Activated CD4-positive, alpha-beta T cell treated with anti-CD3 and anti-CD28 coated beads, Interleukin-2, amount 50 U/mL, for 16 hours (primary cell): ENCODE measurements around the gene EYA2.

Experiments used
- DNase-seq: peaks from one replicate; pipeline ENCODE4 v3.0.0-alpha.2; 2020

EYA2 gene

DNA sequence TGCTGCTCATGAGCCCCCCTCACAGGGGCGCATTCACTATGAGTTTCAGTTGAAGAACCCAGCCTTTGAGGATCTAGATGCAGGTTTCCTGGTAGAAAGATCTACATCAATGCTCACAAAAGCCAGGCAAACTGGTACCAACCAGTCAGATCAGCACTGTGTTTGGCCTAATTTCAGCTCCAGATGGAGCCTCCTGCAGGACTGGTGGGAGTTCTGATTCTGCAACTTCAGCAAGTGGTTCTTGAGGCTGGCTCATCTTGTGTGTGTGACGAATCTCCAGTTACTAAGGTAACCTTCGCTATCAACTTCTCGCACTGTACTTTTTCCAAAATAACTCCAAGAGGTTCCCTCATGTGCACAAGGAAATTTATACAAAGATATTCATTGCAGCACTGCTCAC, 343.1 kb downstream of the EYA2 start:
- no peak for DNase-seq
